ENCODE data around the gene KCNJ12. TPM values are rescaled to one million over a fixed set of nuclear protein-coding genes. Genes with fewer than 3 reads are reported as not detected.
"Not testable (repeated sequence)": the region's sequence is repeated elsewhere in the genome, so short reads cannot be mapped to it uniquely, and the experiment has no call there.

The KCNJ12 gene
- total RNA-seq, 1 experiment from 2014 or later, result 1.2 TPM

DNA sequence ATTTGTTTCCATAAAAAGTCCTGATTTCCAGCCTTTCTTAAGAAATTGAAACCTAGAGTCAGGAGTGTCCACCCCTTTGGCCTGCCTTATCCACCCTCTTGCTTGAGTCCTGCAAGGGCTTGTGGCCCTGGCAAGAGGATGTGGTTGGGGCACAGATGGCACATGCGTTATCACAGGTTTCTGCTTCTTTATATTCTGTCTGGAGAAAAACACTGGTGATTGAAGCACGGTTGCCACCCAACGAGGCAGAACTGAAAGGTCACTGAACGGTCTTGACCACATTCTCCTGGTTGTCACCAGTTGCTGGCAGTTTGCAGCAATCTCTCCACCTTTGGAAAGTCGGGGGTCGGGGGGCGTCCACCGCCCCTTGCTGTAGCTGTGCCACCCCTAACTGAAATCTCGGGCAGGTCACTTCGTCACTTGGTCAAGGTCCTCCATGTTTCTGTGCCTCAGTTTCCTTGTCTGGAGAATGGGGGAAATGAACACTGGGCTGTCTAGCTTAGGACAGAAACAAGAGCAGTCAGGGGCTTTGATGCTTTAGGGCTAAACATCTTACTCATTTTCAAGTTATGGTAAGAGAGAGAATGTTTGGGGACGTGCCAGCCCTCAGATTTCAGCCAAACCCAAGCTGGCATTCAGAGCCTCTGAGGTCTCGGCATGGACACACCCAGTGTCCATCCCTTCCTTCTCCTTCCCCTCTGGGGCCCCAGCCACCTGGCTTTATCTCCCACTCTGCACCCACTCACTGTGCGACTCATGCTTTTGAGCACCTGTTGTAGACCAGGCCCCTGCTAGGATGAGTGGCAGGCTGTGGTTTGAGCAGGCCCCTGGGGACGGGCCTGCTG lies 27.9 kb upstream of the KCNJ12 start:
- H3K27ac ChIP-seq (ENCODE audit: low read depth, low read length, poor library complexity, severe bottlenecking); H3K36me3 ChIP-seq (ENCODE audit: insufficient read depth, low read length, poor library complexity, severe bottlenecking); H3K4me3 ChIP-seq (ENCODE audit: low read depth, low read length, poor library complexity, severe bottlenecking); intact Hi-C loops (cut with micrococcal nuclease; ENCODE audit: unreplicated experiment); POLR2A ChIA-PET (ENCODE audit: low non-redundant PET); H3K4me1 ChIP-seq (ENCODE audit: insufficient read depth, low read length, poor library complexity, severe bottlenecking); DNase-seq (ENCODE audit: low spot score); BruUV-seq (replicated peaks); CTCF ChIA-PET; H3K9me3 ChIP-seq (ENCODE audit: low read depth, low read length, poor library complexity, severe bottlenecking); H3K27me3 ChIP-seq (replicated peaks; ENCODE audit: insufficient read depth, low read depth, low read length, poor library complexity): not testable (repeated sequence)

DNA sequence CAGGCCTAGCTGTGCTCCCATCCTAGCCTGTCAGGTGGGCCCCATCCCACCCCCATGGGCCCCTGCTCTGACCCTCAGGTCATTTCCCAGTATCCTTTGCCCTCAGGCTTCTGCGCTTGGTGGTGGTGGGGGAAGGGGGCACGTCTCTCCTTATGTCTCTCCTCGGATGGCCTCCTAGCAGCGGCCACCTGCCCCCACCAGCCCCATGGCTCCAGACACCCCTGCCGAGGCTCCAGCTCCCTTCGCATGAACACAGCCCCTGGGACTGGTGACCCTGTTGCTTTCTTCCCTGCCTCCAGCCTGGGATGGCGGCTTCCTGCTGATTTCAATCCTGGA lies 27.3 kb upstream of the KCNJ12 start:
- H3K4me3 ChIP-seq (ENCODE audit: low read depth, low read length, poor library complexity, severe bottlenecking); intact Hi-C loops (cut with micrococcal nuclease; ENCODE audit: unreplicated experiment); BruUV-seq (replicated peaks); DNase-seq (ENCODE audit: low spot score); H3K27me3 ChIP-seq (replicated peaks; ENCODE audit: insufficient read depth, low read depth, low read length, poor library complexity); CTCF ChIA-PET; H3K4me1 ChIP-seq (ENCODE audit: insufficient read depth, low read length, poor library complexity, severe bottlenecking); H3K36me3 ChIP-seq (ENCODE audit: insufficient read depth, low read length, poor library complexity, severe bottlenecking); POLR2A ChIA-PET (ENCODE audit: low non-redundant PET); H3K27ac ChIP-seq (ENCODE audit: low read depth, low read length, poor library complexity, severe bottlenecking); H3K9me3 ChIP-seq (ENCODE audit: low read depth, low read length, poor library complexity, severe bottlenecking): not testable (repeated sequence)

- H3K4me1 ChIP-seq (ENCODE audit: insufficient read depth, low read length, poor library complexity, severe bottlenecking); H3K27ac ChIP-seq (ENCODE audit: low read depth, low read length, poor library complexity, severe bottlenecking); CTCF ChIA-PET; intact Hi-C loops (cut with micrococcal nuclease; ENCODE audit: unreplicated experiment); H3K36me3 ChIP-seq (ENCODE audit: insufficient read depth, low read length, poor library complexity, severe bottlenecking); H3K27me3 ChIP-seq (replicated peaks; ENCODE audit: insufficient read depth, low read depth, low read length, poor library complexity); H3K9me3 ChIP-seq (ENCODE audit: low read depth, low read length, poor library complexity, severe bottlenecking); POLR2A ChIA-PET (ENCODE audit: low non-redundant PET); BruUV-seq (replicated peaks); DNase-seq (ENCODE audit: low spot score); H3K4me3 ChIP-seq (ENCODE audit: low read depth, low read length, poor library complexity, severe bottlenecking): not testable (repeated sequence)
These were observed 26.7 kb upstream of the KCNJ12 start for GRCh38 chr17:21349358-21350050.

DNA sequence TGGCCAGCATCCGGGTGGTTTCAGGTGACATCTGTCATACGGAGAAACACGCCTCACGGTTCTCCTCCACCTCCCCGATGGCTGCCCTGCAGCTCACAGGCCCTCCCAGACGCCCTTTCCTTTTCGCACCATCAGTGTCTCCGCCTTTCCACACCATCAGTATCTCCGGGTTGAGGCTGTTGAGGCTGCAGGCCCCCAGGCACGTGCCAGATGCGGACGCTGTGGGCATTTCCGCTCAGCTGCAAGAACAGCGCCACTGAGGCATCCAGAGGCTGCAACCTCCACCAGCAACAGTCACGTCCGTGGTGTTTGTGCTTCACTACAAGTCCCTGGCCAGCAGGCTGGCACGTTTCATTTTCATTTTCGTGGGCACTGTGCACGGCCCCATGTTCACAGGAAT lies 25.7 kb upstream of the KCNJ12 start:
- POLR2A ChIA-PET (ENCODE audit: low non-redundant PET); BruUV-seq (replicated peaks); H3K9me3 ChIP-seq (ENCODE audit: low read depth, low read length, poor library complexity, severe bottlenecking); H3K4me3 ChIP-seq (ENCODE audit: low read depth, low read length, poor library complexity, severe bottlenecking); H3K4me1 ChIP-seq (ENCODE audit: insufficient read depth, low read length, poor library complexity, severe bottlenecking); H3K27me3 ChIP-seq (replicated peaks; ENCODE audit: insufficient read depth, low read depth, low read length, poor library complexity); H3K27ac ChIP-seq (ENCODE audit: low read depth, low read length, poor library complexity, severe bottlenecking); CTCF ChIA-PET; intact Hi-C loops (cut with micrococcal nuclease; ENCODE audit: unreplicated experiment); DNase-seq (ENCODE audit: low spot score); H3K36me3 ChIP-seq (ENCODE audit: insufficient read depth, low read length, poor library complexity, severe bottlenecking): not testable (repeated sequence)

DNA sequence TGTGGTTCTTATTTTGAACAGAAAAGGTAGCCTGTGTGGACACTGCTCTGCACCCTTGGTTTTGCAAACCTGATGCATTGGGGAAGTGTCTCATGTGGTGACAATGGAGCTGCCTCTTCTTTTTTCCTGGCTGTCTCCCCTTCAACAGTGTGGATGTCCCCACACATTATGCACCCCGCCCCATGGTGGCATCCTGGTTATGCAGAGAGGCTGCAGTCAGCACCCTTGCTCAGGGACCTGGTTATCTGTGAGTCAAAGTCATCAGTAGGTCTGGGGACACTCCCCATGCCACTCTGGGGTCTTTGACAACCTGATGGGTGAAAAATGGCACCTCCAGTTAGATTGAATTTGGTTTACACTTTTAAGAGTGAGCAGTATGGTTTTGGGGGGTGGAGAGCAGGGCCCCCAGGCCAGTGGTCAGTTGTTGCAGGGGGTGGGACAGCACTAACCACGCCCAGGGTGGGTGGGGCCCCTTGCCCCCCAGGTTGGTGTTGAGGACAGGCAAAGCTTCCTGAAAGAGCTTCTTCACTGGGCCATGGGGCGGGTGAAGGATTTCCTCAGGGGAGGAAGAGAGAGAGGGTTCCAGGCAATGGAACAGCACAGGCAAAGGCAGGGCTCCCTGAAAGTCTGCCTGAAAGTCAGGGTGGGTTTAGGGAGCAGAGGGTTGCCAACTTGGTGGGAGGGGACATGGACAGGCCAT lies 24.6 kb upstream of the KCNJ12 start:
- intact Hi-C loops (cut with micrococcal nuclease; ENCODE audit: unreplicated experiment), result no loop called here
- DNase-seq (ENCODE audit: low spot score), result no peak
- no peak overlapping the region for H3K27ac ChIP-seq (ENCODE audit: low read depth, low read length, poor library complexity, severe bottlenecking)
- CTCF ChIA-PET, result no interaction called here
- no peaks in the 10 kb centered on the region for H3K9me3 ChIP-seq (ENCODE audit: low read depth, low read length, poor library complexity, severe bottlenecking)
- no peaks in the 10 kb centered on the region for H3K4me1 ChIP-seq (ENCODE audit: insufficient read depth, low read length, poor library complexity, severe bottlenecking)
- TF ChIP-seq, protein P1, sequence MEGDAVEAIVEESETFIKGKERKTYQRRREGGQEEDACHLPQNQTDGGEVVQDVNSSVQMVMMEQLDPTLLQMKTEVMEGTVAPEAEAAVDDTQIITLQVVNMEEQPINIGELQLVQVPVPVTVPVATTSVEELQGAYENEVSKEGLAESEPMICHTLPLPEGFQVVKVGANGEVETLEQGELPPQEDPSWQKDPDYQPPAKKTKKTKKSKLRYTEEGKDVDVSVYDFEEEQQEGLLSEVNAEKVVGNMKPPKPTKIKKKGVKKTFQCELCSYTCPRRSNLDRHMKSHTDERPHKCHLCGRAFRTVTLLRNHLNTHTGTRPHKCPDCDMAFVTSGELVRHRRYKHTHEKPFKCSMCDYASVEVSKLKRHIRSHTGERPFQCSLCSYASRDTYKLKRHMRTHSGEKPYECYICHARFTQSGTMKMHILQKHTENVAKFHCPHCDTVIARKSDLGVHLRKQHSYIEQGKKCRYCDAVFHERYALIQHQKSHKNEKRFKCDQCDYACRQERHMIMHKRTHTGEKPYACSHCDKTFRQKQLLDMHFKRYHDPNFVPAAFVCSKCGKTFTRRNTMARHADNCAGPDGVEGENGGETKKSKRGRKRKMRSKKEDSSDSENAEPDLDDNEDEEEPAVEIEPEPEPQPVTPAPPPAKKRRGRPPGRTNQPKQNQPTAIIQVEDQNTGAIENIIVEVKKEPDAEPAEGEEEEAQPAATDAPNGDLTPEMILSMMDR (conservative IDR thresholded peaks at IDR 0.05; ENCODE audit: low read depth, low read length), result no peak
- TF ChIP-seq EZH2 (IDR thresholded peaks at IDR 0.05; ENCODE audit: borderline replicate concordance, low read depth, low read length, poor library complexity, severe bottlenecking), result no peak
- H3K36me3 ChIP-seq (ENCODE audit: insufficient read depth, low read length, poor library complexity, severe bottlenecking), result no peaks in the 10 kb centered on the region
- no peaks in the 10 kb centered on the region for H3K27me3 ChIP-seq (replicated peaks; ENCODE audit: insufficient read depth, low read depth, low read length, poor library complexity)
- BruUV-seq (replicated peaks), result no TSS peak
- no peak overlapping the region for H3K4me3 ChIP-seq (ENCODE audit: low read depth, low read length, poor library complexity, severe bottlenecking)
- POLR2A ChIA-PET (ENCODE audit: low non-redundant PET), result interaction anchor here (0.5 kb wide), 1 partner anchor 106 kb away, joined by 8 read pairs; no protein-coding TSS in a partner anchor
